ENCODE measurements around the gene SH2D5.

The SH2D5 gene

GRCh38 chr1:20709868-20710267 is 22.6 kb downstream of the SH2D5 start:
- peak; percentile 18 for ATAC-seq
- peaks cover 14% of the 10 kb centered on the region for H3K27me3 Mint-ChIP-seq
- H3K36me3 Mint-ChIP-seq, result no peaks in the 10 kb centered on the region
- H3K4me3 Mint-ChIP-seq, result no peak overlapping the region
- no peaks in the 10 kb centered on the region for H3K9me3 Mint-ChIP-seq
- no peak overlapping the region for H3K27ac Mint-ChIP-seq
- H3K4me1 Mint-ChIP-seq, result no peaks in the 10 kb centered on the region

- H3K27me3 Mint-ChIP-seq, result peaks cover 14% of the 10 kb centered on the region
- no peaks in the 10 kb centered on the region for H3K4me1 Mint-ChIP-seq
- no peaks in the 10 kb centered on the region for H3K36me3 Mint-ChIP-seq
- no peak overlapping the region for H3K27ac Mint-ChIP-seq
- H3K4me3 Mint-ChIP-seq, result no peak overlapping the region
- H3K9me3 Mint-ChIP-seq, result no peaks in the 10 kb centered on the region
- no peak for ATAC-seq
Measured at GRCh38 chr1:20708891-20709290, 23.6 kb downstream of the SH2D5 start.

GRCh38 chr1:20708057-20708456 is 24.4 kb downstream of the SH2D5 start:
- Mint-ChIP-seq H3K4me3 (no peak overlapping the region), H3K27ac (no peak overlapping the region)
- no peak for ATAC-seq

GRCh38 chr1:20706841-20707240 is 25.7 kb downstream of the SH2D5 start:
- ATAC-seq, result no peak
- H3K4me3 Mint-ChIP-seq, result no peak overlapping the region
- H3K4me1 Mint-ChIP-seq, result no peaks in the 10 kb centered on the region
- H3K27ac Mint-ChIP-seq, result no peak overlapping the region
- no peaks in the 10 kb centered on the region for H3K36me3 Mint-ChIP-seq
- H3K9me3 Mint-ChIP-seq, result no peaks in the 10 kb centered on the region
- peaks cover 14% of the 10 kb centered on the region for H3K27me3 Mint-ChIP-seq

More at GRCh38 chr1:20708057-20708456, 24.4 kb downstream of the SH2D5 start:
- no peaks in the 10 kb centered on the region for H3K4me1 Mint-ChIP-seq
- no peaks in the 10 kb centered on the region for H3K9me3 Mint-ChIP-seq
- no peaks in the 10 kb centered on the region for H3K36me3 Mint-ChIP-seq
- peaks cover 14% of the 10 kb centered on the region for H3K27me3 Mint-ChIP-seq

- Mint-ChIP-seq H3K27me3 (peaks cover 14% of the 10 kb centered on the region), H3K9me3 (no peaks in the 10 kb centered on the region), H3K36me3 (no peaks in the 10 kb centered on the region), H3K27ac (no peak overlapping the region), H3K4me1 (no peaks in the 10 kb centered on the region), H3K4me3 (no peak overlapping the region)
- no peak for ATAC-seq
Measured at GRCh38 chr1:20705203-20705755, 27.2 kb downstream of the SH2D5 start.

GRCh38 chr1:20704390-20705202 is 27.9 kb downstream of the SH2D5 start:
- Mint-ChIP-seq H3K4me3 (no peak overlapping the region), H3K36me3 (no peaks in the 10 kb centered on the region), H3K27ac (no peak overlapping the region), H3K9me3 (no peaks in the 10 kb centered on the region), H3K4me1 (no peaks in the 10 kb centered on the region), H3K27me3 (peaks cover 9% of the 10 kb centered on the region)
- ATAC-seq, result no peak

GRCh38 chr1:20703124-20703756 is 29.3 kb downstream of the SH2D5 start:
- H3K27ac Mint-ChIP-seq, result no peak overlapping the region
- no peaks in the 10 kb centered on the region for H3K36me3 Mint-ChIP-seq
- H3K9me3 Mint-ChIP-seq, result no peaks in the 10 kb centered on the region
- peaks cover 9% of the 10 kb centered on the region for H3K27me3 Mint-ChIP-seq
- no peaks in the 10 kb centered on the region for H3K4me1 Mint-ChIP-seq
- H3K4me3 Mint-ChIP-seq, result no peak overlapping the region
- ATAC-seq, result no peak

- no peak for ATAC-seq
- no peak overlapping the region for H3K4me3 Mint-ChIP-seq
- H3K27ac Mint-ChIP-seq, result no peak overlapping the region
- H3K4me1 Mint-ChIP-seq, result no peaks in the 10 kb centered on the region
- H3K27me3 Mint-ChIP-seq, result peaks cover 9% of the 10 kb centered on the region
- no peaks in the 10 kb centered on the region for H3K9me3 Mint-ChIP-seq
- H3K36me3 Mint-ChIP-seq, result no peaks in the 10 kb centered on the region
Measured at GRCh38 chr1:20702416-20702815, 30.1 kb downstream of the SH2D5 start.

- no peaks in the 10 kb centered on the region for H3K9me3 Mint-ChIP-seq
- no peak overlapping the region for H3K4me3 Mint-ChIP-seq
- peaks cover 9% of the 10 kb centered on the region for H3K27me3 Mint-ChIP-seq
- ATAC-seq, result no peak
- H3K36me3 Mint-ChIP-seq, result no peaks in the 10 kb centered on the region
- no peak overlapping the region for H3K27ac Mint-ChIP-seq
- H3K4me1 Mint-ChIP-seq, result peaks cover 3% of the 10 kb centered on the region
Measured at GRCh38 chr1:20701847-20702246, 30.7 kb downstream of the SH2D5 start.

- peaks cover 11% of the 10 kb centered on the region for H3K27me3 Mint-ChIP-seq
- H3K4me3 Mint-ChIP-seq, result no peak overlapping the region
- no peak overlapping the region for H3K27ac Mint-ChIP-seq
- ATAC-seq, result no peak
- peaks cover 7% of the 10 kb centered on the region for H3K4me1 Mint-ChIP-seq
- H3K36me3 Mint-ChIP-seq, result no peaks in the 10 kb centered on the region
- no peaks in the 10 kb centered on the region for H3K9me3 Mint-ChIP-seq
Measured at GRCh38 chr1:20701446-20701845, 31.1 kb downstream of the SH2D5 start.

GRCh38 chr1:20700636-20701215 is 31.8 kb downstream of the SH2D5 start:
- H3K9me3 Mint-ChIP-seq, result no peaks in the 10 kb centered on the region
- H3K4me1 Mint-ChIP-seq, result peaks cover 14% of the 10 kb centered on the region
- ATAC-seq, result no peak
- H3K27me3 Mint-ChIP-seq, result peaks cover 18% of the 10 kb centered on the region
- no peak overlapping the region for H3K4me3 Mint-ChIP-seq
- no peak overlapping the region for H3K27ac Mint-ChIP-seq
- H3K36me3 Mint-ChIP-seq, result no peaks in the 10 kb centered on the region

GRCh38 chr1:20699558-20699957 is 32.9 kb downstream of the SH2D5 start:
- no peak overlapping the region for H3K4me3 Mint-ChIP-seq
- H3K27ac Mint-ChIP-seq, result no peak overlapping the region

GRCh38 chr1:20698195-20698910 is 34.1 kb downstream of the SH2D5 start:
- Mint-ChIP-seq H3K4me1 (peaks cover 14% of the 10 kb centered on the region), H3K27ac (no peak overlapping the region), H3K27me3 (peaks cover 24% of the 10 kb centered on the region), H3K4me3 (no peak overlapping the region), H3K9me3 (no peaks in the 10 kb centered on the region), H3K36me3 (no peaks in the 10 kb centered on the region)
- ATAC-seq, result no peak

More at GRCh38 chr1:20699558-20699957, 32.9 kb downstream of the SH2D5 start:
- no peaks in the 10 kb centered on the region for H3K9me3 Mint-ChIP-seq
- ATAC-seq, result no peak
- H3K27me3 Mint-ChIP-seq, result peaks cover 24% of the 10 kb centered on the region
- H3K36me3 Mint-ChIP-seq, result no peaks in the 10 kb centered on the region
- peaks cover 14% of the 10 kb centered on the region for H3K4me1 Mint-ChIP-seq

GRCh38 chr1:20697563-20697962 is 34.9 kb downstream of the SH2D5 start:
- Mint-ChIP-seq H3K27ac (no peak overlapping the region), H3K36me3 (no peaks in the 10 kb centered on the region), H3K27me3 (peaks cover 24% of the 10 kb centered on the region), H3K9me3 (no peaks in the 10 kb centered on the region), H3K4me3 (no peak overlapping the region), H3K4me1 (peaks cover 14% of the 10 kb centered on the region)
- no peak for ATAC-seq
